Keratinocyte (primary cell): ENCODE data around the gene TEX47. TPM values are rescaled to one million over a fixed set of nuclear protein-coding genes. Genes with fewer than 3 reads are reported as not detected.

Experiments used
- DNase-seq: peaks from one replicate; pipeline ENCODE4 v3.0.0-alpha.2; 2011; ENCODE audit warnings: low read depth, missing footprints, low spot score
- FAIRE-seq: peaks from 2 replicates; lab custom pipeline; 2011; peaks lifted over from hg19 to GRCh38; lab: Jason Lieb, UNC
- H2AFZ ChIP-seq: 2 replicates; pipeline ENCODE4 v1.6.0; 2012; ENCODE audit warnings: low read length, control low read depth, inconsistent platforms; ENCODE audit not compliant: control insufficient read depth
- H3K27ac ChIP-seq: 2 replicates; pipeline ENCODE4 v1.5.1; 2011; ENCODE audit warnings: low read length; ENCODE audit not compliant: control insufficient read depth, insufficient read depth
- H3K27me3 ChIP-seq: 3 replicates; pipeline ENCODE4 v1.6.0; 2011; ENCODE audit warnings: low read length; ENCODE audit not compliant: control insufficient read depth, insufficient read depth; ENCODE audit errors: extremely low read depth
- H3K36me3 ChIP-seq, 2 experiments: 2 replicates in 1 of 2; 3 replicates in 1 of 2; pipeline ENCODE4 v1.5.1; 2011; ENCODE audit warnings: low read length in 2 of 2, mild to moderate bottlenecking in 1 of 2; ENCODE audit not compliant: control insufficient read depth in 2 of 2, insufficient read depth in 2 of 2; ENCODE audit errors: extremely low read depth in 1 of 2
- H3K4me1 ChIP-seq: 3 replicates; pipeline ENCODE4 v1.5.1; 2011; ENCODE audit warnings: low read length; ENCODE audit not compliant: control insufficient read depth, insufficient read depth; ENCODE audit errors: extremely low read depth
- H3K4me2 ChIP-seq: 3 replicates; pipeline ENCODE4 v1.6.0; 2011; ENCODE audit warnings: low read depth, low read length; ENCODE audit not compliant: control insufficient read depth, insufficient read depth; ENCODE audit errors: extremely low read depth
- H3K4me3 ChIP-seq, 3 experiments: fragments of 200-600 bp in 1 of 3; sonication (generic) in 1 of 3; 2 replicates in 2 of 3; 3 replicates in 1 of 3; pipeline ENCODE4 v1.5.1; 2011 to 2016; ENCODE audit warnings: low read length in 3 of 3, mild to moderate bottlenecking in 3 of 3, control low read depth in 2 of 3, inconsistent platforms in 1 of 3, low read depth in 1 of 3, mixed read lengths in 1 of 3, mixed run types in 1 of 3, moderate library complexity in 1 of 3; ENCODE audit not compliant: control insufficient read depth in 2 of 3, insufficient read depth in 2 of 3; ENCODE audit errors: extremely low read depth in 1 of 3
- H3K79me2 ChIP-seq: 2 replicates; pipeline ENCODE4 v1.6.0; 2012; ENCODE audit warnings: low read length; ENCODE audit not compliant: control insufficient read depth, insufficient read depth
- H3K9ac ChIP-seq: 3 replicates; pipeline ENCODE4 v1.6.0; 2011; ENCODE audit warnings: low read length; ENCODE audit not compliant: control insufficient read depth, insufficient read depth; ENCODE audit errors: extremely low read depth
- H3K9me1 ChIP-seq: 3 replicates; pipeline ENCODE4 v1.6.0; 2011; ENCODE audit warnings: low read length; ENCODE audit not compliant: control insufficient read depth, insufficient read depth; ENCODE audit errors: extremely low read depth
- H3K9me3 ChIP-seq: 2 replicates; pipeline ENCODE4 v1.5.1; 2012; ENCODE audit warnings: low read depth, low read length; ENCODE audit not compliant: control insufficient read depth
- H4K20me1 ChIP-seq: 3 replicates; pipeline ENCODE4 v1.6.0; 2011; ENCODE audit warnings: low read length; ENCODE audit not compliant: control insufficient read depth, insufficient read depth; ENCODE audit errors: extremely low read depth
- CTCF ChIP-seq, 3 experiments: IDR thresholded peaks in 1 of 3; conservative IDR thresholded peaks in 1 of 3; optimal IDR thresholded peaks in 1 of 3; 2 replicates in 2 of 3; 3 replicates in 1 of 3; pipeline versions ENCODE3 to v1.5.1; 2011; ENCODE audit warnings: low read length in 3 of 3, mild to moderate bottlenecking in 3 of 3, moderate library complexity in 2 of 3, control low read depth in 1 of 3, inconsistent platforms in 1 of 3; ENCODE audit not compliant: insufficient read depth in 2 of 3; ENCODE audit errors: extremely low read depth in 1 of 3
- EZH2 ChIP-seq: IDR thresholded peaks from one replicate; pipeline ENCODE4 v1.6.1; 2012; ENCODE audit warnings: inconsistent platforms, mild to moderate bottlenecking, low read length, moderate library complexity
- dilution Hi-C: fragments of 300-500 bp; cut with MboI; formaldehyde crosslinking; loops from one replicate; pipeline ENCODE4 v1.7.0; 2020; ENCODE audit warnings: low sequenced_read_pairs; ENCODE audit not compliant: extremely low pct_ligation_motif_present
- polyA plus RNA-seq, 5 experiments: library from polyadenylated mRNA; depleted of rRNA in 3 of 5; stranded (reverse) in 3 of 5; stranded (forward) in 1 of 5; unstranded in 1 of 5; fragments of >200 nt; gene quantifications; 1 replicate in 1 of 5; 2 replicates in 3 of 5; 3 replicates in 1 of 5; pipeline versions ENCODE4 v1.2.1 to v1.2.3, GENCODE V29; 2011 to 2012; ENCODE audit warnings: missing spikeins in 2 of 5, low read depth in 1 of 5, low replicate concordance in 1 of 5
- small RNA-seq, 3 experiments: library from RNA; depleted of rRNA; stranded (forward); fragments of <200 nt; gene quantifications; one replicate each; pipeline ENCODE3, GENCODE V24; 2012; ENCODE audit warnings: low read depth in 3 of 3, low replicate concordance in 1 of 3; ENCODE audit not compliant: insufficient read length in 3 of 3

TEX47 gene
- polyA plus RNA-seq, 1 donor (not counting 4 experiments of a cell fraction or from before 2014, with no cell fraction given) = not detected

GRCh38 chr7:88756802-88757201 lies 38.7 kb downstream of the TEX47 start:
- DNase-seq (no peak), FAIRE-seq (no peak)
- no peak overlapping the region for H3K4me2 ChIP-seq
- peaks cover 26% of the 10 kb centered on the region for H3K27me3 ChIP-seq
- no peaks in the 10 kb centered on the region for H3K79me2 ChIP-seq
- H2AFZ ChIP-seq = no peak overlapping the region
- no peaks in the 10 kb centered on the region for H4K20me1 ChIP-seq
- H3K9me3 ChIP-seq = no peaks in the 10 kb centered on the region
- dilution Hi-C loops = no loop called here
- H3K27ac ChIP-seq = no peak overlapping the region
- TF ChIP-seq EZH2 = no peak
- TF ChIP-seq CTCF (optimal IDR thresholded peaks at IDR 0.05 in 1 of 3, IDR thresholded peaks at IDR 0.05 in 1 of 3, conservative IDR thresholded peaks at IDR 0.05 in 1 of 3; ENCODE audit: extremely low read depth in 1 of 3, insufficient read depth in 2 of 3, low read length in 3 of 3) = no peak
- no peaks in the 10 kb centered on the region for H3K36me3 ChIP-seq
- H3K4me1 ChIP-seq = no peaks in the 10 kb centered on the region
- H3K9me1 ChIP-seq = no peaks in the 10 kb centered on the region
- no peak overlapping the region for H3K9ac ChIP-seq
- H3K4me3 ChIP-seq = no peak overlapping the region

GRCh38 chr7:88746126-88746525 lies 49.4 kb downstream of the TEX47 start:
- H3K9ac ChIP-seq = no peak overlapping the region
- FAIRE-seq = no peak
- no peak overlapping the region for H3K27ac ChIP-seq
- dilution Hi-C loops = no loop called here
- no peaks in the 10 kb centered on the region for H4K20me1 ChIP-seq
- H3K79me2 ChIP-seq = no peaks in the 10 kb centered on the region
- H3K9me3 ChIP-seq = no peaks in the 10 kb centered on the region
- DNase-seq = no peak
- H3K9me1 ChIP-seq = no peaks in the 10 kb centered on the region
- no peak overlapping the region for H2AFZ ChIP-seq
- H3K4me3 ChIP-seq = no peak overlapping the region
- no peaks in the 10 kb centered on the region for H3K27me3 ChIP-seq
- H3K4me1 ChIP-seq = no peaks in the 10 kb centered on the region
- H3K36me3 ChIP-seq = no peaks in the 10 kb centered on the region
- H3K4me2 ChIP-seq = no peak overlapping the region
- no peak for TF ChIP-seq EZH2
- TF ChIP-seq CTCF (optimal IDR thresholded peaks at IDR 0.05 in 1 of 3, IDR thresholded peaks at IDR 0.05 in 1 of 3, conservative IDR thresholded peaks at IDR 0.05 in 1 of 3; ENCODE audit: extremely low read depth in 1 of 3, insufficient read depth in 2 of 3, low read length in 3 of 3) = no peak

Small RNA genes within 50 kb of the gene (small RNA-seq; reads per million reads assigned to genes)
- gene AC002127.1 = 0 reads per million in 3 experiments

Other genes with a start within 250 kb of the TEX47 start
- not detected in 3 replicates for gene ZNF804B, start 36.0 kb downstream of the TEX47 start, polyA plus RNA-seq